Osteocyte (in vitro differentiated cells): ENCODE results near the gene QPRT. TPM values are rescaled to one million over a fixed set of nuclear protein-coding genes. Genes with fewer than 3 reads are reported as not detected.
A peak's percentile ranks its signal among the peaks of the same experiment; 100 is the strongest.
"Not testable (repeated sequence)": the region's sequence is repeated elsewhere in the genome, so short reads cannot be mapped to it uniquely, and the experiment has no call there.

Experiments used
- DNase-seq: peaks from one replicate; pipeline ENCODE4 v3.0.0; 2021; ENCODE audit warnings: mixed read lengths; ENCODE audit not compliant: unreplicated experiment; ENCODE audit errors: extremely low spot score
- H3K27ac Mint-ChIP-seq: one replicate; pipeline ENCODE4 v1.8.0; 2021; ENCODE audit warnings: mild to moderate bottlenecking, mixed read lengths; ENCODE audit not compliant: unreplicated experiment
- H3K27me3 Mint-ChIP-seq: one replicate; pipeline ENCODE4 v1.8.0; 2021; ENCODE audit warnings: mixed read lengths; ENCODE audit not compliant: unreplicated experiment
- H3K36me3 Mint-ChIP-seq: one replicate; pipeline ENCODE4 v1.8.0; 2021; ENCODE audit warnings: mixed read lengths; ENCODE audit not compliant: unreplicated experiment
- H3K4me1 Mint-ChIP-seq: one replicate; pipeline ENCODE4 v1.8.0; 2021; ENCODE audit warnings: mixed read lengths; ENCODE audit not compliant: unreplicated experiment
- H3K4me3 Mint-ChIP-seq: one replicate; pipeline ENCODE4 v1.8.0; 2021; ENCODE audit warnings: mild to moderate bottlenecking, moderate library complexity, mixed read lengths; ENCODE audit not compliant: unreplicated experiment
- H3K9me3 Mint-ChIP-seq: one replicate; pipeline ENCODE4 v1.8.0; 2021; ENCODE audit warnings: mixed read lengths; ENCODE audit not compliant: unreplicated experiment
- total RNA-seq: library from RNA; stranded (reverse); gene quantifications from 2 replicates; pipeline ENCODE4 v1.2.1, GENCODE V29; 2021
- TF ChIP-seq, protein P1 (sequence below): fragments of 200-600 bp; sonication (generic); IDR thresholded peaks from 2 replicates; pipeline ENCODE4 v1.5.0; 2021; ENCODE audit warnings: antibody characterized with exemption, mild to moderate bottlenecking, moderate library complexity

The QPRT gene
- total RNA-seq, 1 donor from 2014 or later = 23.5 TPM

DNA sequence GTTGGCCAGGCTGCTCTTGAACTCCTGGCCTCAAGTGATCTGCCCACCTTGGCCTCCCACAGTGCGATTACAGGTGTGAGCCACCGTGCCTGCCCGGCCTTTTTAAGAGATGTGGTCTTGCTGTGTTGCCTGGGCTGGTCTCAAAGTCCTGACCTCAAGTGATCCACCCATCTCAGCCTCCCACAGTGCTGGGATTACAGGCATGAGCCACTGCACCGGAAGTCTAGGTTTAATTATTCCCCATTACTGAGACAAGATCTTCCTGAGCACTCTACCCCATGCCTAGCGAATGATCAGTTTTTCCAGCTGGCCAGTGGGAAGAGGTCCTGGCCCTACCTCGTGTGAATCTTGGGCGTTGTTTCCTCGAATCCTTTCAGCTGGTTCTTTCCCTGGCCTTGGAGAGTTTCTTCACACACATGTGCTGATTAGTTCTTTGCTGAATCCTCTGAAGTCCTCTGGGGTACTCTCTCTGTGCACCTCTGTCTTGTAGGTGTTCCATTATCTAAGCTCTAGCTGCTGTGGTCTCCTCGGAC, 47.9 kb downstream of the QPRT start:
- Mint-ChIP-seq H3K27me3 (peaks cover 33% of the 10 kb centered on the region), H3K36me3 (no peaks in the 10 kb centered on the region), H3K27ac (no peak overlapping the region), H3K4me3 (no peak overlapping the region), H3K9me3 (no peaks in the 10 kb centered on the region), H3K4me1 (peaks cover 4% of the 10 kb centered on the region)
- TF ChIP-seq, protein P1, sequence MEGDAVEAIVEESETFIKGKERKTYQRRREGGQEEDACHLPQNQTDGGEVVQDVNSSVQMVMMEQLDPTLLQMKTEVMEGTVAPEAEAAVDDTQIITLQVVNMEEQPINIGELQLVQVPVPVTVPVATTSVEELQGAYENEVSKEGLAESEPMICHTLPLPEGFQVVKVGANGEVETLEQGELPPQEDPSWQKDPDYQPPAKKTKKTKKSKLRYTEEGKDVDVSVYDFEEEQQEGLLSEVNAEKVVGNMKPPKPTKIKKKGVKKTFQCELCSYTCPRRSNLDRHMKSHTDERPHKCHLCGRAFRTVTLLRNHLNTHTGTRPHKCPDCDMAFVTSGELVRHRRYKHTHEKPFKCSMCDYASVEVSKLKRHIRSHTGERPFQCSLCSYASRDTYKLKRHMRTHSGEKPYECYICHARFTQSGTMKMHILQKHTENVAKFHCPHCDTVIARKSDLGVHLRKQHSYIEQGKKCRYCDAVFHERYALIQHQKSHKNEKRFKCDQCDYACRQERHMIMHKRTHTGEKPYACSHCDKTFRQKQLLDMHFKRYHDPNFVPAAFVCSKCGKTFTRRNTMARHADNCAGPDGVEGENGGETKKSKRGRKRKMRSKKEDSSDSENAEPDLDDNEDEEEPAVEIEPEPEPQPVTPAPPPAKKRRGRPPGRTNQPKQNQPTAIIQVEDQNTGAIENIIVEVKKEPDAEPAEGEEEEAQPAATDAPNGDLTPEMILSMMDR = no peak
- no peak for DNase-seq

DNA sequence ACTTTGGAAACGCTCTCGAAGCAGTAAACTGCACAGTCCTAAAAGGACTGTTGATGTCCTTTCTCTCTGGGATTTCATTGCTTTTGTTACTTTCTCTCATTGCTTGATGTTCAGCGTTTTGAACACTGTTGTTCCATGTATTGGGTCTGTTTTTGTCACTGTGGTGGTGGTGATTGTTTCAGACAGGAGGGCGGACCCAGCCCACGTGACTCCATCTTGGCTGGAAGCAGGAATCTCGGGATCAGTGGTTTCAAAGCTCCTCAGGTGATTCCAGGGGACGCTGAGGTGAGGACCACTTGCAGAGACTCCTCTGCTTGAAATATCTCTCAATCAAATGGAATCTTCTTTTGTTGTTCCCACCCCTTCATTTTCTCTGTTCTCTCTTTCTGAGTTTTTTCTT, 48.5 kb downstream of the QPRT start:
- H3K9me3 Mint-ChIP-seq = no peaks in the 10 kb centered on the region
- H3K27ac Mint-ChIP-seq = no peak overlapping the region

DNA sequence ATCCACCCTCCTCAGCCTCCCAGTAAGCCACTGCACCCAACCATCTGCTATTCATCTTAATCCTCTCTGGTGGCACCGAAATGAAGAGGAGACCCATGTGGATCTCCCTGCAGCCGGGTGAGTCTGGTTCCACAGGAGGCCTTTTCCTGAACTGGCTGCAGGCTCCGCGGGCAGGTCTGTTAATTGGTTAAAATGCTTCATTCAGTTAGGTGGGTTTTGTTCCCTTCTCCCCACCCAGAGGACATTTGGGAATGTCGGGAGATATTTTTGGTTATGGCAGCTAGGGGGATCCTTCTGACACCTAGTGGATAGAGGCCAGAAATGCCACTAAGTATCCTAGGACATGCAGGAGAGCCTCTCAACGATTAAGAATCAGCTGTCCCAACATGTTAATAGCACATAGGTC, 50.1 kb downstream of the QPRT start:
- Mint-ChIP-seq H3K27me3 (peaks cover 38% of the 10 kb centered on the region), H3K4me1 (peaks cover 4% of the 10 kb centered on the region), H3K36me3 (no peaks in the 10 kb centered on the region), H3K4me3 (no peak overlapping the region), H3K27ac (no peak overlapping the region), H3K9me3 (no peaks in the 10 kb centered on the region)
- DNase-seq = no peak
- TF ChIP-seq, protein P1 = peak; percentile 70

More for the DNA sequence above, 48.5 kb downstream of the QPRT start:
- Mint-ChIP-seq H3K4me1 (peaks cover 4% of the 10 kb centered on the region), H3K36me3 (no peaks in the 10 kb centered on the region), H3K4me3 (no peak overlapping the region), H3K27me3 (peaks cover 35% of the 10 kb centered on the region)
- TF ChIP-seq, protein P1 = no peak
- DNase-seq = no peak

DNA sequence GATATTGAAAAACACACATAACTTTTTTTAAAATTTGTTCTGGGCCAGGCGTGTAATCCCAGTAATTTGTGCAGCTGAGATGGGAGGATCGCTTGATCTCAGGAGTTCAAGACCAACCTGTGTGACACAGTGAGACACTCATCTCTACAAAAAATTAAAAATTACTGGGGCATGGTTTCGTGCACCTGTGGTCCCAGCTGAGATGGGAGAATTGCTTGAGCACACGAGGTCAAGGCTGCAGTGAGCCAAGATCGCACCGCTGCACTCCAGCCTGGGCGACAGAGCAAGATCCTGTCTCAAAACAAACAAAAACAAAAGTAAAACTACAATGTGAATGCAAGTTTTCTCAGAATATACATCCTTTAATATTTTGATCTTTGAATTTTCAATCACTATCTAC, 51.7 kb downstream of the QPRT start:
- Mint-ChIP-seq H3K27ac (no peak overlapping the region), H3K4me3 (no peak overlapping the region), H3K4me1 (peaks cover 4% of the 10 kb centered on the region), H3K36me3 (no peaks in the 10 kb centered on the region), H3K27me3 (peaks cover 39% of the 10 kb centered on the region), H3K9me3 (no peaks in the 10 kb centered on the region)
- TF ChIP-seq, protein P1 = no peak
- DNase-seq = no peak

DNA sequence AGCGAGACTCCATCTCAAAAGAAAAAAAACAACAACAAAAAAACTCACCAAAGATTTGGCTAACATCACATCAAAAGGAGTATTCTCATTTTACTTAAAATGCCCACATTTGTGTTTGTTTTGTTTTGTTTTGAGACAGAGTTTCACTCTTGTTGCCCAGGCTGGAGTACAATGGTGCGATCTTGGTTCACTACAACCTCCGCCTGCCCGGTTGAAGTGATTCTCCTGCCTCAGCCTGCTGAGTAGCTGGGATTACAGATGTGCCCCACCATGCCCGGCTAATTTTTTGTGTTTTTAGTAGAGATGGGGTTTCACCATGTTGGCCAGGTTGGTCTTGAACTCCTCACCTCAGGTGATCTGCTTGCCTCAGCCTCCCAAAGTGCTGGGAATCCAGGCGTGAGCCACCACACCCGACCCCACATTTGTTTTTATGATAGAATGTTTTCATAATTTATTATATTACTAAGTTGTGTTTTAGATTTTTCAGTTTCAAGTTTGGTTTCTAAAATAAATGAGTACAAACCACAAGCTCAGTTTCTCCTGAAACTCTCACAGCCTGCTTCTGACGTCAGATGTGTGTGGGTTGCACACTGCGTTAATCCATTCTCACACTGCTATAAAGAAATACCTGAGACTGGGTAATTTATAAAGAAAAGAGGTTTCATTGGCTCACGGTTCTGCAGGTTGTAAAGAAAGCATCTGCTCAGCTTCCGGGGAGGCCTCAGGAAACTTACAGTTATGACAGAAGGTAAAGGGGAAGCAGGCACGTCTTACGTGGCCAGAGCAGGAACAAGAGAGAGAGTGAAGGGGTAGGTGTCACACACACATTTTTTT, 53.0 kb downstream of the QPRT start:
- H3K36me3 Mint-ChIP-seq, H3K9me3 Mint-ChIP-seq, H3K4me3 Mint-ChIP-seq, H3K27ac Mint-ChIP-seq, DNase-seq, H3K4me1 Mint-ChIP-seq: not testable (repeated sequence)
- peaks cover 36% of the 10 kb centered on the region for H3K27me3 Mint-ChIP-seq
